SK-N-MC (cell line): ENCODE data around the gene COPS7A.

Experiments
- EZH2 ChIP-seq: fragments of 200-600 bp; sonication (generic); IDR thresholded peaks from one replicate; pipeline ENCODE4 v1.6.1; 2017; ENCODE audit warnings: antibody characterized with exemption
- POLR2AphosphoS5 ChIP-seq: IDR thresholded peaks from 2 replicates; pipeline ENCODE4 v1.6.1; 2012; ENCODE audit warnings: mild to moderate bottlenecking, low read depth, low read length, borderline replicate concordance

DNA sequence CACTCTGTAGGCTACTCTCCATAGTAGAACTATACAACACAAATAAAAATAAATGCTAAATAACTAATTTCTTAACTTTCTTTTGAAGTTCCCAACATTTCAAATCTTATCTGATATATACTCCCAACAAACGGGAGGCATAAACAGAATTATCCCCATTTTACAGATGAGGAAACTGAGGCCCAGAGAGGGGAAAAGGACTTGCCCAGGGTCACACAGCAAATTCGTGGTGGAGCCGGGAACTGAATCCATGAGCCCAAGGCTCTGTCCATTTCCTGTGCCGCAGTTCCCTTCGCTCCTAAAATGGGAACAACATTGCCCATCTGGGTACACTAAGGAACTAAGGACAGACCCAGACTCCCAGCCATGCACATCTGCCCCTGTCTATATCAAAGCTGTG is 46.9 kb upstream of the COPS7A start:
- TF ChIP-seq EZH2 (no peak), POLR2AphosphoS5 (no peak)
